CD14-positive monocyte (primary cell): Measurements from ENCODE around the gene PRM1. TPM values are rescaled to one million over a fixed set of nuclear protein-coding genes. Genes with fewer than 3 reads are reported as not detected.
A peak's percentile ranks its signal among the peaks of the same experiment; 100 is the strongest.

Experiments
- DNase-seq, 3 donors: peaks; one replicate each; pipeline ENCODE4 v3.0.0-alpha.2; 2011 to 2022
- H2AFZ ChIP-seq: 2 replicates; pipeline ENCODE4 v1.6.0; 2012; ENCODE audit warnings: mild to moderate bottlenecking, low read depth, low read length, inconsistent platforms; ENCODE audit not compliant: insufficient read depth, poor library complexity, severe bottlenecking
- H3K27ac ChIP-seq, 2 donors: 1 replicate in 1 of 2; 2 replicates in 1 of 2; pipeline ENCODE4 v1.5.1; 2012 to 2013; ENCODE audit warnings: low read length in 2 of 2, control low read depth in 1 of 2, inconsistent platforms in 1 of 2, low read depth in 1 of 2, mild to moderate bottlenecking in 1 of 2
- H3K27me3 ChIP-seq, 2 donors: one replicate each; pipeline versions ENCODE4 v1.6.0 to v1.6.1; 2011 to 2013; ENCODE audit warnings: low read length in 2 of 2; ENCODE audit not compliant: control insufficient read depth in 2 of 2, insufficient read depth in 2 of 2
- H3K36me3 ChIP-seq, 2 donors: replicated peaks in 1 of 2; 1 replicate in 1 of 2; 2 replicates in 1 of 2; pipeline versions ENCODE4 v1.5.1 to v1.6.1; 2012 to 2013; ENCODE audit warnings: low read length in 2 of 2, control low read depth in 1 of 2, inconsistent platforms in 1 of 2, mild to moderate bottlenecking in 1 of 2; ENCODE audit not compliant: insufficient read depth in 2 of 2, control insufficient read depth in 1 of 2
- H3K4me1 ChIP-seq, 2 donors: 1 replicate in 1 of 2; 2 replicates in 1 of 2; pipeline versions ENCODE4 v1.5.1 to v1.6.1; 2012 to 2013; ENCODE audit warnings: low read length in 2 of 2, control low read depth in 1 of 2, inconsistent platforms in 1 of 2, mild to moderate bottlenecking in 1 of 2, moderate library complexity in 1 of 2; ENCODE audit not compliant: insufficient read depth in 2 of 2, control insufficient read depth in 1 of 2
- H3K4me2 ChIP-seq: replicated peaks from 2 replicates; pipeline ENCODE3; 2012; ENCODE audit warnings: low read length, moderate library complexity, mild to moderate bottlenecking; ENCODE audit not compliant: poor library complexity, severe bottlenecking; ENCODE audit errors: extremely low read depth
- H3K4me3 ChIP-seq, 3 experiments: fragments of 200-600 bp in 1 of 3; sonication (generic) in 1 of 3; replicated peaks in 1 of 3; 1 replicate in 2 of 3; 2 replicates in 1 of 3; pipeline ENCODE4 v1.5.1; 2011 to 2013; ENCODE audit warnings: low read length in 3 of 3, mild to moderate bottlenecking in 3 of 3, control low read depth in 2 of 3, low read depth in 2 of 3, inconsistent platforms in 1 of 3, moderate library complexity in 1 of 3
- H3K79me2 ChIP-seq: 2 replicates; pipeline ENCODE4 v1.6.0; 2012; ENCODE audit warnings: mild to moderate bottlenecking, control low read depth, inconsistent platforms, low read length, moderate library complexity; ENCODE audit not compliant: insufficient read depth
- H3K9ac ChIP-seq: 2 replicates; pipeline ENCODE4 v1.6.0; 2017; ENCODE audit warnings: low read length, mild to moderate bottlenecking; ENCODE audit not compliant: insufficient read depth, poor library complexity, severe bottlenecking
- H3K9me3 ChIP-seq, 2 donors: replicated peaks in 1 of 2; 1 replicate in 1 of 2; 2 replicates in 1 of 2; pipeline versions ENCODE4 v1.5.1 to v1.6.1; 2012 to 2013; ENCODE audit warnings: low read length in 2 of 2, control low read depth in 1 of 2; ENCODE audit not compliant: control insufficient read depth in 1 of 2, insufficient read depth in 1 of 2
- H4K20me1 ChIP-seq: 2 replicates; pipeline ENCODE4 v1.6.0; 2012; ENCODE audit warnings: mild to moderate bottlenecking, low read length, control low read depth, moderate library complexity; ENCODE audit not compliant: insufficient read depth
- H3K27ac Mint-ChIP-seq, 7 donors: one replicate each; pipeline ENCODE4 v1.8.0; 2020; ENCODE audit warnings: mild to moderate bottlenecking in 7 of 7, mixed read lengths in 7 of 7, moderate library complexity in 6 of 7, inconsistent platforms in 2 of 7
- H3K27me3 Mint-ChIP-seq, 3 donors: one replicate each; pipeline ENCODE4 v1.8.0; 2021 to 2022; ENCODE audit warnings: low read depth in 3 of 3, mild to moderate bottlenecking in 3 of 3, mixed read lengths in 3 of 3, moderate library complexity in 3 of 3, inconsistent platforms in 1 of 3
- H3K36me3 Mint-ChIP-seq, 2 donors: one replicate each; pipeline ENCODE4 v1.8.0; 2020; ENCODE audit warnings: mixed read lengths in 2 of 2, inconsistent platforms in 1 of 2, mild to moderate bottlenecking in 1 of 2
- H3K4me1 Mint-ChIP-seq: one replicate; pipeline ENCODE4 v1.8.0; 2020; ENCODE audit warnings: mild to moderate bottlenecking, mixed read lengths
- H3K4me3 Mint-ChIP-seq, 2 donors: one replicate each; pipeline ENCODE4 v1.8.0; 2020; ENCODE audit warnings: mild to moderate bottlenecking in 2 of 2, mixed read lengths in 2 of 2, moderate library complexity in 1 of 2
- H3K9me3 Mint-ChIP-seq, 7 donors: one replicate each; pipeline ENCODE4 v1.8.0; 2020 to 2022; ENCODE audit warnings: mixed read lengths in 7 of 7, mild to moderate bottlenecking in 6 of 7, moderate library complexity in 6 of 7, inconsistent platforms in 2 of 7
- CTCF ChIP-seq: fragments of 200-600 bp; IDR thresholded peaks from one replicate; pipeline ENCODE4 v1.8.0; 2022; ENCODE audit warnings: antibody characterized with exemption, mild to moderate bottlenecking
- WGBS: methylation state at CpG from one replicate; pipeline ENCODE4 v1.1.5; 2013; ENCODE audit warnings: missing lambda C conversion rate; ENCODE audit not compliant: insufficient coverage; 5-methylcytosine and 5-hydroxymethylcytosine counted together
- intact Hi-C, 2 donors: fragments of 100-400 bp; cut with micrococcal nuclease; formaldehyde crosslinking; loops; one replicate each; pipeline versions ENCODE4 v1.15.0 to v1.15.1; 2023
- polyA plus RNA-seq, 3 donors: library from polyadenylated mRNA; depleted of rRNA in 1 of 3; unstranded in 2 of 3; stranded (reverse) in 1 of 3; fragments of 300-500 nt in 2 of 3; fragments of >200 nt in 1 of 3; fragmentation: Illumina TruSeq in 2 of 3; gene quantifications; 1 replicate in 2 of 3; 2 replicates in 1 of 3; pipeline ENCODE4 v1.2.3, GENCODE V29; 2012 to 2021

Gene PRM1
- polyA plus RNA-seq, 3 donors, result not detected

DNA sequence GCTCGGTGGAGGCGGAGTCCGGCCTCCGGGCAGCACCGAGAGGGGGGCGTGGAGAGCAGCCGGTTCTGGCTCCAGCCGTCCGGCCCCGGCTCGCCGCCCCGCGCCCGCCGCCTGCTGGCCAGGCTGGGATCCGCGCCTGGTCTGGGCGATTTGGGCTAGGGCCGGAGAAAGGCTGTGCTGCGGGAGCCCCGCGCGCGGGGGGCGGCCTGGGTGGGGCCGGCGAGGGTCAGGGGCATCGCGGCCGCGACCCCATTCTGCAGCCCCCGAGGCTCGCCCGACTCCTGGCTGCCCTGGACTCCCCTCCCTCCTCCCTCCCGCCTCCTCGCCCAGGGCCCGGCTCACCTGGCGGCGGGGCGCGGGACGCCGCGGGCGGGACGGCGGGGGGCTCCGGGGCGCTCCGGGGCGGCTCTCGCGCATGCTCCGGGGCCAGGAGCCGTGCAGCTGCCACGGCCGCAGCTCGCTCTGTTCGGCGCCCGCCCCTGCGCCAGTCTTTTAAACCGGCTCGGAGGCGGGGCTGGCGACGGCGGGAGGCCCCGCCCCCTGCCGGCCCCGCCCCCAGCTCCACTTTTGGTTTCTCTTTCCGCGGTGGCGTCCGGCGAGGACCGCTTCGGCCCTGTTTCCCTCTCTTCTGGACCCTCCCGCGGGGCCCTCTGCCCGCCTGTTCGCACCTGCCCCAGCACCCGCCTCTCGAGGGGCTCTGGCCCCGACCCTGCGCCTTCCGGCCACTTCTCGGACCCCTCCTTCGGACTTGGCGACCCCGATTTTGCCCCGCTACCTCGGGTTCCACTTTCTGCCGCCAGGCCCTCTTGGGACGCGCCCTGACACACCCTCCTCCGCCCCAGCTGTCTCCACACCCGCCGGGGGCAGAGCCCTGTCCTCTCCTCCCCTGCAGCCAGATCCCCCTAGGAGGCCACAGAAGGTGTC is 25.1 kb downstream of the PRM1 start, which contains the start of gene SOCS1:
TSS of gene SOCS1 (minus strand) at position 468 of the 924 bp plus-strand sequence. CDS start 726 bp downstream, outside the sequence.
- no peaks in the 10 kb centered on the region for H3K36me3 ChIP-seq
- peaks cover 0 to 3% (median 0%) of the 10 kb centered on the region in 7 donors for H3K9me3 Mint-ChIP-seq

More for the DNA sequence above, 25.1 kb downstream of the PRM1 start, which contains the start of gene SOCS1:
- intact Hi-C loops, result loop anchor here (1.0 to 10.0 kb wide), 6 partner anchors 51 to 287 kb away; partner anchors contain the start of gene RMI2 (in 1 of the 2)
- Histone ChIP-seq H3K9me3 (no peaks in the 10 kb centered on the region), H4K20me1 (peaks cover 3% of the 10 kb centered on the region), H3K27me3 (peaks cover 0 to 23% of the 10 kb centered on the region in 2 donors), H3K79me2 (no peaks in the 10 kb centered on the region), H3K4me1 (peaks cover 30 to 44% of the 10 kb centered on the region in 2 donors), H3K4me3 (peak within 1 kb of the TSS; percentile 69 to 96 (median 86)), H3K27ac (peak within 1 kb of the TSS; percentile 91 to 92), H2AFZ (peak within 1 kb of the TSS; percentile 90), H3K9ac (peak within 1 kb of the TSS; percentile 86), H3K4me2 (peak within 1 kb of the TSS; percentile 89)
- under 1% methylated on average over 91 of the region's 100 CpGs for WGBS
- H3K36me3 Mint-ChIP-seq, result peaks cover 5% of the 10 kb centered on the region in 2 donors
- DNase-seq, result peak; percentile 69 to 80 (median 69)
- peaks cover 38 to 71% (median 45%) of the 10 kb centered on the region in 3 donors for H3K27me3 Mint-ChIP-seq
- H3K4me3 Mint-ChIP-seq, result peak within 1 kb of the TSS; percentile 94 to 96
- TF ChIP-seq CTCF, result peak; percentile 96
- peak within 1 kb of the TSS; percentile 95 to 99 (median 97) for H3K27ac Mint-ChIP-seq
- peaks cover 38% of the 10 kb centered on the region for H3K4me1 Mint-ChIP-seq
